T follicular helper cell (primary cell): Measurements from ENCODE around the gene MRTFA.

Experiments used
- DNase-seq: peaks from one replicate; pipeline ENCODE4 v3.0.0-alpha.2; 2020; ENCODE audit warnings: low read depth

Gene MRTFA

GRCh38 chr22:40410731-40411505 lies 225.6 kb downstream of the MRTFA start:
- no peak for DNase-seq

- DNase-seq, result no peak
Measured at GRCh38 chr22:40410272-40410671, 226.2 kb downstream of the MRTFA start.

- no peak for DNase-seq
Measured at GRCh38 chr22:40409613-40410113, 226.9 kb downstream of the MRTFA start.

- no peak for DNase-seq
Measured at GRCh38 chr22:40408718-40409612, 227.6 kb downstream of the MRTFA start.

- DNase-seq, result no peak
Measured at GRCh38 chr22:40407831-40408717, 228.4 kb downstream of the MRTFA start.

GRCh38 chr22:40407021-40407761 lies 229.3 kb downstream of the MRTFA start:
- no peak for DNase-seq

GRCh38 chr22:40406063-40406890 lies 230.2 kb downstream of the MRTFA start:
- no peak for DNase-seq

GRCh38 chr22:40405178-40406062 lies 231.1 kb downstream of the MRTFA start:
- no peak for DNase-seq

- no peak for DNase-seq
Measured at GRCh38 chr22:40404251-40405177, 232.0 kb downstream of the MRTFA start.

GRCh38 chr22:40403651-40404050 lies 232.9 kb downstream of the MRTFA start:
- no peak for DNase-seq

- no peak for DNase-seq
Measured at GRCh38 chr22:40403141-40403540, 233.4 kb downstream of the MRTFA start.

GRCh38 chr22:40401981-40402406 lies 234.5 kb downstream of the MRTFA start:
- DNase-seq, result no peak

- peak; percentile 13 for DNase-seq
Measured at GRCh38 chr22:40401532-40401931, 235.0 kb downstream of the MRTFA start.

GRCh38 chr22:40400159-40400558 lies 236.4 kb downstream of the MRTFA start:
- peak; percentile 17 for DNase-seq

- no peak for DNase-seq
Measured at GRCh38 chr22:40399621-40400020, 236.9 kb downstream of the MRTFA start.

GRCh38 chr22:40397396-40397795 lies 239.1 kb downstream of the MRTFA start:
- DNase-seq, result no peak

- DNase-seq, result no peak
Measured at GRCh38 chr22:40396882-40397281, 239.6 kb downstream of the MRTFA start.

GRCh38 chr22:40395607-40396006 lies 240.9 kb downstream of the MRTFA start:
- no peak for DNase-seq
